HEK293T (cell line): ENCODE data around the gene KDM6A.

Experiments used
- BHLHE40 ChIP-seq: fragments of 450-650 bp; IDR thresholded peaks from 2 replicates; pipeline ENCODE4 v1.6.1; 2016; ENCODE audit warnings: mild to moderate bottlenecking, moderate library complexity, borderline replicate concordance
- CTBP1 ChIP-seq: fragments of 450-650 bp; IDR thresholded peaks from 2 replicates; pipeline ENCODE4 v1.6.1; 2016; ENCODE audit warnings: borderline replicate concordance
- ELF4 ChIP-seq: fragments of 450-650 bp; IDR thresholded peaks from 2 replicates; pipeline ENCODE4 v1.6.1; 2017; ENCODE audit warnings: antibody characterized with exemption
- FOXM1 ChIP-seq: fragments of 450-650 bp; IDR thresholded peaks from 2 replicates; pipeline ENCODE4 v1.6.1; 2017; ENCODE audit warnings: mild to moderate bottlenecking, borderline replicate concordance
- L3MBTL2 ChIP-seq: fragments of 450-650 bp; conservative IDR thresholded peaks from 2 replicates; pipeline ENCODE4 v1.6.1; 2016; ENCODE audit warnings: mild to moderate bottlenecking
- NFRKB ChIP-seq: fragments of 450-650 bp; IDR thresholded peaks from 2 replicates; pipeline ENCODE4 v1.6.1; 2016; ENCODE audit warnings: mild to moderate bottlenecking, moderate library complexity
- SP1 ChIP-seq: fragments of 450-650 bp; IDR thresholded peaks from 2 replicates; pipeline ENCODE4 v1.6.1; 2017
- SUZ12 ChIP-seq: fragments of 450-650 bp; IDR thresholded peaks from 2 replicates; pipeline ENCODE4 v1.6.1; 2016; ENCODE audit warnings: mild to moderate bottlenecking
- TARDBP ChIP-seq: fragments of 450-650 bp; IDR thresholded peaks from 2 replicates; pipeline ENCODE4 v1.6.1; 2016

- no peak for TF ChIP-seq CTBP1
- TF ChIP-seq FOXM1: no peak
- no peak for TF ChIP-seq TARDBP
- no peak for TF ChIP-seq BHLHE40
- TF ChIP-seq SP1: no peak
- TF ChIP-seq ELF4: no peak
- TF ChIP-seq SUZ12: no peak
- TF ChIP-seq NFRKB: no peak
- TF ChIP-seq L3MBTL2: no peak
These were observed 153.0 kb downstream of the KDM6A start for GRCh38 chrX:45026036-45026435.
